Caki2 (cell line): Measurements from ENCODE around the gene ST6GALNAC3. TPM values are rescaled to one million over a fixed set of nuclear protein-coding genes. Genes with fewer than 3 reads are reported as not detected.

Experiments used
- DNase-seq: peaks from one replicate; pipeline ENCODE4 v3.0.0-alpha.2; 2015; ENCODE audit warnings: low read depth
- in situ Hi-C: cut with HindIII; loops from 2 replicates; pipeline ENCODE4 v1.10.0; 2016; ENCODE audit warnings: low sequenced_read_pairs, low pct_unique_long_range_greater_than_20kb, mixed read lengths
- total RNA-seq: library from RNA; depleted of rRNA; stranded (reverse); fragments of >200 nt; shearing (Covaris generic); gene quantifications from 2 replicates; pipeline ENCODE4 v1.2.3, GENCODE V29; 2014; ENCODE audit warnings: low replicate concordance

ST6GALNAC3 gene
- total RNA-seq, 1 experiment from 2014 or later = 0.81 TPM

DNA sequence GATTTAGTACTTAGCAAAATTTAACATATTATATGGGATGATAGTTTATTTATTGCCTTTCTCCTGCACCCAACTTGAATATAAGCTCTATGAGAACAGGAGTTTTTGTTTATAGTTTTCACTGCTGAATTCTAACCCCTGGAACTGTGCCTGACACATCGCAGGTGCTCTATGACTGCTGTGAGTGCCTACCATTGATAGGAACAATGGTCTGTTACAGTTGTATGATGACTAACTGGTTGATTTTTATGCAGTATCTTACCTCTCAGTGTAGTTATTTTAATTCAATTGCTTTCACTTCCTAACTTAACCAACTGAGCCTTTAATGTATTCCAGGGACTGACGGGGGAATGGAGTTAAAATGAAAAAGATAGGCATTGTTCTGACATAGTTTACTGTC is 336.0 kb downstream of the ST6GALNAC3 start:
- in situ Hi-C loops = no loop called here

DNA sequence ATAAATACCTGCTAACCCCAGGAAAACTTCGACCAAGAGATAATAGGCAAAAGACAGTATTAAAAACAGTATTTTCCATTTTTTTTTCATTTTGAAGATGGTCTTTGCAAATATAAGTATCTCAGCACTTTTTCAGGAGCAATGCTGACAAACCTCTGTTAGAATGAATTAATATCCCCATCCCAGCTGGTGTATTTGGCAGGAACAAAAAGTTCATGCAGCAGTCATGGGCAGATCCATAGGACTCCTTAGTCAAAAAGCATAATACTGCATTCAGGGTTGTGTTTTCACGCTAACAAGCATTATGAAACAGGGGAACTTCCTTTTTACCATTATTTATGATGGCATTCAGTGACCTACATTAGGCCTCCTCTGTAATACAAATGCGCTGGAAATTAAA is 344.0 kb downstream of the ST6GALNAC3 start:
- in situ Hi-C loops = no loop called here
- no peak for DNase-seq

More for the DNA sequence above, 336.0 kb downstream of the ST6GALNAC3 start:
- no peak for DNase-seq

DNA sequence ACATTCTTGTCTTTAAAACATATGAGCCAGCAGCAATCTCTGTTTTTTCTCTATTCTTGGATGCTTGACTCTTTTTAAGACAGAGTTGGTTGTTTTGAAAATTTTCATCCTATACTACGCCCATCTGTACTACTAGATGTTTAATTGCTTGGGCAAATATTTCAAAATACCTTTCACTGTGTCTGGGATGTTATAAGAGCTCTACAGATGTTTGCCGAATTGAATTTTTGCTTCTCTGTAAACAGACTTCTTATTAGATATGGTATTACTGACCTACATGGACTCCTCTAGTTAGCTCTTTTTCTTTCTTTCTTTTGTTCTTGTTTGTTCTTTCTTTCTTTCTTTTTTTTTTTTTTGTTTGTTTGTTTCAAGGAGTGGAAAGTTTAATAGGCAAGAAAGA is 345.1 kb downstream of the ST6GALNAC3 start:
- in situ Hi-C loops = no loop called here
- no peak for DNase-seq

DNA sequence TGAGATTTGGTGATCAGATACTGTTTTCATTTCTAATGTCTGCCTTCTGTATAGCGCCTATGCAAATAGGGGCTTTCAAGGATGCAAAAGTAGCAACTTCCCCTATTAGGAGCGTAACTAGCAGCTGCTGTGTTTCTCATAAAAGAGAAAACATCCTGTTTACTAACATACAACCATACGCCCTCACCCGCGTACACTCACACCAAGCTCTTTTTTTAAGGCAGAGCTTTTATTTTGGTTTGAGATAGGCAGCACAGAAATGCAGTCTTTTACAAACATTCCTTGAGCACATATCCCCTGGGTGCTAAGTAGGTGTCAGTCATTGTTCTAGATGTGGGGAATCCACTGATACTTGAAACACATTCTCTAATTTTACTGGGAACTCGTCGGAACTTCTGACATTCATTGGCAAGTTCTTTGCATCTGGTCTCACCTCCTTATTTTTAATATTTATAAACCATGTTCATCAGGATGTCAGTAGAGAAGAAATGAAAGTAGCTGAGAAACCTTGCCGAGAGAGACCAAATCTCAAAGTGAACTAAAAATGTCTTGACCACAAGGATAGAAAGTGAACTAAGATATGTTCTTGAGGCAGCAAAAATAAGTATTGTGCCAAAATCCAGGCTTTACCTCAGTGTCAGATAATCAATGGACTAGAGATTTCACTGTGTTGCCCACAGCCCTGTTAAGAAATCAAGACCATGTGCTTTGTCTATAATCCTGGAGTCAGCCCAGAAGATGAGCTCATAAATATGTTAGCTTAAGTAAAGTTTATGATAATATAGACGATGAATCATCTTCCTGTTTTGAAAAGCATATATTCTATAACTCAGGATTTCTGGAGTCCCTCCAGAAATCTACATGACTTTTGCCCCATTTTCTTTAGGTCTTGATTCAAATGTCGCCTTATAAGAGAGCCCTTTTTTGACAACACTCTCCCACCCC is 350.9 kb downstream of the ST6GALNAC3 start:
- in situ Hi-C loops = no loop called here
- DNase-seq = no peak

DNA sequence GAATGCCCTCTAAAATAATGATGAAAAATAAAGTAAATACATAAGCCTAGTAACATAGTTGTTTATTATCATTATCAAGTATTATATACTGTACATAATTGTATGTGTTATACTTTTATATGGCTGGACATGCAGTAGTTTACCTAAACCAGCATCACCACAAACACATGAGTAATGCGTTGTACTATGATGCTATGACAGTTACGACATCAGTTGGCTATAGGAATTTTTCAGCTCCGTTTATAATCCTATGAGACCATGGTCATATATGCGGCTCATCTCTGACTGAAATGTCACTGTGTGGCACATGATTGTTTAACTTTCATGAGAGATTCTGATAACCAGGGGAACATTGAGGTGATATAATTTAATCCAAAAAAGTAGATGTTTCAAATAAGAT is 352.1 kb downstream of the ST6GALNAC3 start:
- in situ Hi-C loops = no loop called here
- DNase-seq = no peak

DNA sequence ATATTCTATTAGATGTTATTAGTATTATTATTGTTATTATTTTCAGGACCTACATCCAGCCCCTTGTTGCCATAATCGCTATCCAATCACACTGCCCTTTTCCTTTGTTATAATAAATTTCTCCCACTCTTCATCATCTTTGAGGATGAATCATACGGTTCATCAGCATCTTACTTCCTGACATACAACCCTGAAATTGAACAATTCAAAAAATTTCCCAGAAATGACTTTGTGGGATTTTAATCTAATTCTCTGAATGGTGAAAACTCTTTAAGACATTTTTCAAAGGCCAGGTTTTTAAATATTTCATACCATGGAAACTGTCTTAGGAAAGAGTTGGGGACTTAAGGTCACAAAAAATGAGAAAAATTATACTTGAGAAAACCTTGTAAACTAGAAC is 353.5 kb downstream of the ST6GALNAC3 start:
- in situ Hi-C loops = no loop called here
- DNase-seq = no peak

DNA sequence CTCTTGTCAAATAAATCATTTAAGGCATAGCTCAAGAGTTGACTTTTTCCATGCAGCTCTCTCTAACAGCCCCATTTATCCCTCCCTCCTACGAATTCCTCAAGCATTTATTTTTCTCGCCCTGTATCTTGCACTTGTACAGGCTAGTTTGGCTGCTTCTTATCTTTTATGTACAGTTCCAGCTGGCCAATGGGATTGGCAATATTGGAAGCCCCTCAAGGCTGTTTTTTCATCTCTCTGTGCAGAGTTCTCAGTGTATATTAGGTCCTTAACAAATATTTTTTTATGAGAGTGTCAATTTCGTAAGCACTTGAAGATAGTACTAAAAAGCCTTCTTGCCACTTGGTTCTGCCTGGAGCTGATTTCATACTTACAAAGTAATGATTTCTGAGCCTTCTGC is 356.0 kb downstream of the ST6GALNAC3 start:
- in situ Hi-C loops = no loop called here
- DNase-seq = no peak

DNA sequence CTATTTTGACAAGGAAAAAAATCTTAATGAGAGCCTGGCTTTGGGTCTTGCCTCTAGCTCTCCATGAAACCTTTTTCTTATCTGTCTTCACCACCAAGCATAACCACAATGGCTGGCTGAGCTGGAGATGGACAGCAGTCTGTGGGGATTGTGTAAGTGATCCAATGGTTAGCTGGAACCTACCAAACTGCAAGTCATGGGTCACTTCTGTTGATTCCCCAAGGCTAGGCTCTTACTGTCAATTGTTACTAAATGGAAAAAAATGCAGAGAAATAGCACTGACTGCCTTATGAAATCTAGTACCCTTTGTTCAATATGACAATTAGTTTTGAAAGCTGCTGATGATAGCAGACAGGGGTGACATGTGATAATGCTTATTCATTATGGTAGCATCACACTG is 359.0 kb downstream of the ST6GALNAC3 start:
- in situ Hi-C loops = no loop called here
- no peak for DNase-seq

DNA sequence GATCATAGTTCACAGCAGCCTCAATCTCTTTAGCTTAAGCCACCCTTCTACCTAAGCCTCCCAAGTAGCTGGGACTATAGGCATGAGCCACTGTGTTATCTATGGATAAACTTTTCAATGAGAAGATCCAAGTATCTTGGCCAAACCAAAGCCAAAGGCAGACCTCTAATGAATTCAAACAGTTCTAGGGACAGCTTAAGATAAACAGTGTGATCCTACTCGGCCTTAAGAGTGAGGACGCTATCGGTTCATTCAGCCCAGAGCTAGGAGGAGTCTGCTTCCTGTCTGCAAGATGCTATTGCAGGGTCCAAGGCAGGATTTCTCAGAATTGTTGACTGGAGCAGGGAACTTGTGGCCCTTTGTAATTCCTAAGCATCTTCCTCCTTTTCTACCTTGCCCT is 368.7 kb downstream of the ST6GALNAC3 start:
- DNase-seq = no peak
- in situ Hi-C loops = no loop called here

DNA sequence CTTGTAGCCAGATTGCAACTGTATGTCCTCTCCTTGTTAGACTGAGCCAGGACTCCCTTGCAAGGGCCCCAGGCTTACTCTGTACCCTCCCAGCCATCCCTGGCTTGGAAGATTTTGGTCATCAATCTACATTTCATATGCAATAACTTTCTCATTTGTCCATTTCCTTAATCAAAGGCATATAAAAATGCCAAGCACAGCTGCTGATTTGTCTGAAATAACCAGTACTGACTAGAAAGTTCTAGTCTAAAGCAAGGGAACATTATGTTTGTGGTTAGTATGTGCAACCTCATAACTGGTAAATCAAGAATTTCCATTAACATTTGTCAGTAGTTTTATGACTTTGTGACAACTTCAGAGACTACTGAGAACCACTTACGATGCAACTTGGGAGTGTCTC is 370.2 kb downstream of the ST6GALNAC3 start:
- in situ Hi-C loops = no loop called here
- DNase-seq = no peak

DNA sequence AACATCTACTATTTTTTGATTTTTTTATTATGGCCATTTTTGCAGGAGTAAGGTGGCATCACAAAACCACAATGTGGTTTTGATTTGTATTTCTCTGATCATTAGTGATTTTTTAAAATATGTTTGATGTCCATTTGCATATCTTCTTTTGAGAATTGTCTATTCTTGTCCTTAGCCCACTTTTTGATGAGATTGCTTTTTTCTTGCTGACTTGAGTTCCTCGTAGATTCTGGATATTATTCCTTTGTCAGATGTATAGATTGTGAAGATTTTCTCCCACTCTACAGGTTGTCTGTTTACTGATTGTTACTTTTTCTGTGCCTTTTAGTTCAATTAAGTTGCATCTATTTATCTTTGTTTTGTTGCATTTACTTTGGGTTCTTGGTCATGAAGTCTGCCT is 375.7 kb downstream of the ST6GALNAC3 start:
- in situ Hi-C loops = no loop called here
- no peak for DNase-seq

DNA sequence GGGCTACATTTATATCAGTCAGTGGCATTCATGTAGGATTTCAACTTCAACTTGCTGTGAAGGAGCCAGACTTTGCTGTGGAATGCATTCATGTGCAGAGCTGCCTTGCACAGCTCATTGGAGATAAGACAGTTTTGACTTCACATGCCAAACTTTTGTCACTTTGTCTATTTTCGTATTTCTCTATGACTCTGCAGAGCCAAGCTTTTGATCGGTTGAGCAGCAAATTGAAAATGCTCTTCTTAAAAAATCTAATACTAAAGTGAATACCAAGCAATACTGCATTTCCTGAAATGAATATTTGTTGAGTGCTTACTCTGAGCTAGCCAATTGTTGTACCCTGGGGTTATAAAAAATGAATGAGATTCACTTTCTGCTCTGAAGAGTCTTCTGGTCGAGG is 388.7 kb downstream of the ST6GALNAC3 start:
- no peak for DNase-seq
- in situ Hi-C loops = no loop called here

DNA sequence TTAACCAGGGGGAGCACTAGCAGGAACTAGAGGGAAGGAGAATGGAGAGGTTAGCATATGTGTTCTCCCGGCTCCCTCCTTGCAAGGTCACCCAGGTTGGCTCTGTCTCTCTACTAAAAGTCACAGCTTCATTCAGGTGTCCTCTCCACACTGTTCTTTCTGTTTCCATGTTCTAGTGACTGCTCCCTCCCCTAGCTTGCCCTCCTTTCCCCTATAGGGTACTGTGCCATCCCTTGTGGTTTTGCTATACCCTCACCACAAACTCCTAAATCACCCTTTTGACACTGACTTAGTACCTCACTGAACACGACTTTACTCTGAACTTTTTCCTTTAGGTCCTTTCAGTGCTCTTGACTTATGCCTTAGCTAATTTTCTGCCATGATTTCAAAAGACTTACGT is 389.3 kb downstream of the ST6GALNAC3 start:
- in situ Hi-C loops = no loop called here
- DNase-seq = no peak

DNA sequence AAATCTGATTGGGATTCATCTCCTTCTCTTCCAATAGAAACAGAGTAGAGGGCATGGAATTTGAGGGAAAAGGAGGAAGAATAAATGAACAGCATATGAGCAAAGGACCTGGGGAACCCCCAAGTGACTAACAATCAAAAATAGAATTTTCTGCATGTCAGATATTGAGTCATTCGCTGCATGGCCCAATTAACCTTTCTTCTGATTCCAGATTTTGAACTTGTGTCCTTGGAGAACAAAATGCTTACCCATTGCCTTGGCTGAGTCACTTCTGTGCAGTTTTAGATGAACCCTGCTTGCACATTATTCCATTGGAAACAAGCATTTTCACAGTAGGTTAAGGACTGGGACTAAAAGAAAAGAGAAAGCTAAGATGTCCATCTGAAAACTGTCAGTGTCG is 390.5 kb downstream of the ST6GALNAC3 start:
- in situ Hi-C loops = no loop called here
- DNase-seq = no peak

DNA sequence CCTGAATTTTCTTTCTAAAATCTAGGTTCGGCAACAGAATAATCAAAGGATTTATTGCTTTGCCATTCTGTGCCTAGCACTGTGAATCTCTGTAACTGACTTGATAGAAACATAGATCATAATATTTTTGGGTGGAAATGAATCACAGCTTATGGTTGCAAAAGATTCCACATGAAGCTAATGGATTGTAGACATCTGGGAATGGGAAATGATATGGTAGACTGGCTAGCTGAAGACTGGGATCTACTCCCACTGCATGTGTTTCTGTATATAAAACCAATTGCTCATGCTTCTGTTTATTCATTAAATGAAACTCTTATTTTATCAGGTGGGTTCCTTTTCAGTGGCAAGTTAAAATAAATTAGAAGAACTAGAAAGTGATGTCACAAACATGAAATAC is 395.6 kb downstream of the ST6GALNAC3 start:
- no peak for DNase-seq
- in situ Hi-C loops = no loop called here

DNA sequence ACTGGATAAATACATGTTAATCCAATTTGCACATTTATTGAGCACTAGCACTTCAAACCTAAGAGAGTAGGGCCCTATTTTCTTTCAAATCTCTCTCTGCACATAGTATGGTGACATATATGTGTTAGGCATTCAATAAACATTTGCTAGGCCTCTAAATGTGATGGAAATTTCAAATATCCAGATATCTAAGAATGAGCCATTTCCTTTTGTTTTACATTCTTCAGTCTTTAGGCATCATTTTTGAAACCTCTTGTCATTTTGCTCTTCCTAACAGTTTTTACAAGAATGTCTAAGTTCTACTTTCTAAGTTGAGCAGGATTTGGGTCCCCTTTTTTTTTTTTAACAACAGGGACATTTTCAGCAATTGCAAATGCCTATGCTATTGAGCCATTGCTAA is 397.0 kb downstream of the ST6GALNAC3 start:
- in situ Hi-C loops = no loop called here
- no peak for DNase-seq

DNA sequence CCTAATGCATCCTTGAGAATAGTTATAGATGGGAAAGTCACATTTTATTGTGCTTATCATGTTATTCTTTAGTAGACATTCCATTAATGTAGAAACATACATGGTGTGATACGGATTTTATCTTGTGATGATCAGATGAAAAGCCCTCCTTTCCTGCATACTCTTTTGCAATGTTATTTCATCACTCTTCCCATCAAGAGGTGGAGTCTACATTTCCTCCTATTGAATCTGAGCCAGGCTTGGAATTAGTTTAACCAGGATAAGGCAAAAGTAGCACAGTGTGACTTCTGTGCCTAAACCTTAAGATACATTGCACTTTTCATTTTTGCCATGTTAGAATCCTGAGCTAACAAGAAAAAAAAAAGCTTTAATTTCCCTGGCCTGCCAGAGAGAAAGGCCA is 399.0 kb downstream of the ST6GALNAC3 start:
- no peak for DNase-seq
- in situ Hi-C loops = no loop called here

DNA sequence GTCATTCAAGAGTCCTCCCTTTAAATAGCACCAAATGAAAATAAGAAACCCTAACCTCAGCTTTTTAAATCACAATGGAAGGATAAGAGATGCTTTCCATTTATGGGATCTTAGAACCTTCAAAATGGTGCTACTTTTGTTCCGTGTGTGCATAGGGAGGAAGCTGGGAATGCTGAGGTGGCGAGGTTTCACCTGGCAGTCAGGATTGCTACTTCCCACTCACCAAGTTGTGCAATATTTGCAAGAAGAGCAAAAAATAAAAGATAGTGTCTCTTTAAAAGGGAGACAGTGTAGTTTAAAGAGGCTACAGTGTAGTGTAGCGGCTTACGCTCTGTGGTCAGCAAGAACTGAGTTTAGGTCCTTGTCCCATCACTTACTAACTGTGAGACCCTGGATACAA is 400.4 kb downstream of the ST6GALNAC3 start:
- in situ Hi-C loops = no loop called here

DNA sequence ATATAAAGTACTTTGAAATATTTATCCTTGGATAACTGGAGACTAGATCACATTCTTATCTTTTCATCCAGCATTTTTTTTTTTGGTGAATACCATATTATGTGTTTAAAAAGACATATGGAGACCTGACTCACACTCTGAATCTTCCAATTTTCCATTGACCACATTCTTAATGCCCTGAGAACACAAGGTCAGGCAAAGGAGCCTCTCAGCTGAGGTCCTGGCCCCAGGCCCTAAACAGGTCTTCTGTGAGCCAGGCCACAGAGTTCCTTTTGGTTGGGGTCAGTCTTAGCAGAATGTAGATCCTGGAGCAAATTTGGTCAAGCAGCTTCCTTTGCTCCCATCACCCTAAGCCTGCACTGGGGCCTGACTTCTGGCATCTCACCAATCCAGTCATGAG is 402.6 kb downstream of the ST6GALNAC3 start:
- in situ Hi-C loops = no loop called here
- no peak for DNase-seq

More for the DNA sequence above, 400.4 kb downstream of the ST6GALNAC3 start:
- no peak for DNase-seq

DNA sequence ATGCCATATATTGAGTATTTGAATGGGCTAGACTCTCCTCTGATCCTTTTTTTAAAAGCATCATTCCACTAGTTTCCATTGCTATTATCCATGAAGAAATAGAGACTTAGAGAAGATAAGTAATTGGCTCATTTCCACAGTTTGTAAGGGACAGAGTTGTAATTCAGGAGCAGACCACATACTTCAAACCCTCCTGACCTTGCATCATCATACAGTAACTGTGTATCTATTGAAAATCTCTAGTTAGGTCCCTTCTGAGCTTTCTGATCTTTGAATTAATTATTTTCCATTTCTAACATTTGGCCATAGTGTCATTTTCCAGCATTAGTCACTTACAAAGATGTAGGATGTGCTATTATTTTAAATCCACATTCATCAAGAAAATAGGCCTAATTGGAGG is 406.3 kb downstream of the ST6GALNAC3 start:
- in situ Hi-C loops = no loop called here
- DNase-seq = no peak
